Islet precursor cell (in vitro differentiated cells): ENCODE results near the gene PTPRCAP.
"Not testable (repeated sequence)": the region's sequence is repeated elsewhere in the genome, so short reads cannot be mapped to it uniquely, and the experiment has no call there.

Experiments
- DNase-seq: peaks from one replicate; pipeline ENCODE4 v3.0.0-alpha.2; 2018

PTPRCAP gene, protein sequence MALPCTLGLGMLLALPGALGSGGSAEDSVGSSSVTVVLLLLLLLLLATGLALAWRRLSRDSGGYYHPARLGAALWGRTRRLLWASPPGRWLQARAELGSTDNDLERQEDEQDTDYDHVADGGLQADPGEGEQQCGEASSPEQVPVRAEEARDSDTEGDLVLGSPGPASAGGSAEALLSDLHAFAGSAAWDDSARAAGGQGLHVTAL

DNA sequence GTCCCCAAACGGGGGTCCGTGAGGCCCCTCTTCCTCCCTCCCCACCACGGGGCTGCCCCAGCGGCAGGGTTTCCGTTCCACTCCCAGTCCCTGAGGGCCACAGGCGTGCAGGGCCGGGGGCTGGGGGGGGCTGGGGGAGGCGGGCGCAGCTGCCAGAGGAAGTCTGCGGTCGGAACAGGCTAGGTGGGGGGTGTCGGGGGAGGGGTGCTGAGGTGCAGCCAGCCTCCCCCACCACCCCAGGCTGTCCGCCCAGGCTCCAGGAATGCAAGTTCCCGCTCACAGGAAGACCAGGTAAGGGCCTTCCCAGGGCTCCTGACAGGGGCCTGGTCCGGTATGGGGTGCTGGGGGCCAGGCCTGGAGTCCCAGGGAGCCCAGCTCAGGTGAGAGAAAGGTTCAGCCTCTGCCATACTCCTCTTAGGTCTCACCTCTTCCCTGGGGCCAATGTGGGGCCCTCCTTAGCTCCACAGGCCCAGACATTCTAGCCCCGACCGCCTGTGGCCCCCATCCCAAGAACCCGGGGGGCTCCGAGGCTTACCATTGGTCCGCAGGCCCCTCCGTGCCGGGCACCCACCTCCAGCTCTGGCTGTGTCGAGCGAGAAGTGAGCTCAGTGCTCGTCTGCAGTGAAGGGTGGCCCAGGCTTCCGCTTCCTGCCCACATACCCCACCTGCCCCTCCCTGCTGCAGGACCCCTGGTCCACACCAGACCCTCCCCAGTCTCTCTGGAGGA, at the start of gene PTPRCAP:
Gene PTPRCAP (minus strand): TSS at position 601 of the 727 bp plus-strand sequence. CDS start 63 bp downstream, at position 538.
- DNase-seq, result no peak

DNA sequence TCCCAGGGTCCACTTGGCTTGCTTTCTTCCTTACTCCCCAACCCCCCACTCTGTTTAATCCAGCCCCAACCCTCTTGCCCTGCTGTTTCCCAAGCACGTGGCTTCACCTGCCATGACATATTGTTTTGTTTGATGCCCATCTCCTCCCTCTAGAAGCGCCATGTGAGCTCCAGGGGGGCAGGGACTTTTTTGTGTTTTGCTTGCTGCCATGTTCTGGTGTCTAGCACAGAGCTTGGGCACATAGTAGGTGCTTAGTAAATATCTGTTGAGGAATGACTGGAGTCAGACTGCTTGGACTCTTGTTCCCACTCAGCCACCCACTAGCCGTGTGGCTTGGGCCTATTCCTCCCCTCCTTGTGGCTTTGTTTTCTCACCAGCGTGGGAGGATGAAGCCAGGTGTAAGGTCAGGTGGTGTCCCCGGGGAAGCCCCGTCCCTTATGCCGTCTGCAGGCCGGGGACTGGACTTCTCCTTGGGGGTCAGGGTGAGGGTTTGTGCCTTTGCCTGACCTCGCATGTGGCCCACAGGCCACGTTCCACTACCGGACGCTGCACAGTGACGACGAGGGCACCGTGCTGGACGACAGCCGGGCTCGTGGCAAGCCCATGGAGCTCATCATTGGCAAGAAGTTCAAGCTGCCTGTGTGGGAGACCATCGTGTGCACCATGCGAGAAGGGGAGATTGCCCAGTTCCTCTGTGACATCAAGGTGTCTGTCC, 49.2 kb upstream of the PTPRCAP start:
- DNase-seq, result no peak

DNA sequence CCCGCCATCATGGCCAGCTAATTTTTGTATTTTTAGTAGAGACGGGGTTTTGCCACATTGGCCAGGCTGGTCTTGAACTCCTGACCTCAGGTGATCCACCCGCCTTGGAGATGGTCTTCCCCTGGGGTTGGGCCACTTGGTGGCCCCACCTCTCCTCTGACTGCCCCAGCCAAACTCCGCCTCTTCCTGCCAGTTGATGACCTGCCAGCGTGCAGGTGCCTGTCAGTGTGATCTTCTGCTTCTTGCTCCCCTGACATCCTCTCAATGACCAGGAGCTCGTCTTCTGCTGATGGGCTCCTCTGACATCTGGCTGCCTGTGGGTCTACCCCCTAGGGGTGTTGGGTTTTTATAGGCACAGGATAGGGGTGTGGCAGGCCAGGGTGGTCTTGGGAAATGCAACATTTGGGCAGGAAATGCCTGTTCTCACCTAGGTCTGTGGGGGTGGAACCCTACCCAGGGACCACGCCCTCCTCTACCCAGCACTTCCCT, 48.4 kb upstream of the PTPRCAP start:
- not testable (repeated sequence) for DNase-seq

DNA sequence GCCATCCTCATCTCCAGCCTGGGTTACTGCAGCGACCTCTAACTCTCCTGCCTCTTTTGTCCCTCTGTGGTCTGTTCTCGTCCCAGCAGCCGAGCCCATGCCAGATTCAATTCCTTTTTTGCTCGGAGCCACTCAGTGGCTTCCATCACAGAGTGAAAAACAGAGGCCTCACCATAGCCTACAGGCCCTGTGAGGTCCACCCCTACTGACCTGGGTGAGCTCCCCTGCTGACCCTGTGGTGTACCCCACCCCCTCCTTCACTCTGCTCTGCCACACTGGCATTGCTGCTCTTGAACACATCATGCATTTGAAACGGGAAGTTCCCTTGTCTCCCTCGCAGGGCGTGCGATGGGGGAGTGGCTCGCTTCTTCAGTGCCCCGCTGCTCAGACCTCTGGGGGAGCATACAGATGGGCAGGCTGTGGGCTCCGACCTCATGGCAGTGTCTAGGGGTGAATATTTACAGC, 47.4 kb upstream of the PTPRCAP start:
- no peak for DNase-seq

DNA sequence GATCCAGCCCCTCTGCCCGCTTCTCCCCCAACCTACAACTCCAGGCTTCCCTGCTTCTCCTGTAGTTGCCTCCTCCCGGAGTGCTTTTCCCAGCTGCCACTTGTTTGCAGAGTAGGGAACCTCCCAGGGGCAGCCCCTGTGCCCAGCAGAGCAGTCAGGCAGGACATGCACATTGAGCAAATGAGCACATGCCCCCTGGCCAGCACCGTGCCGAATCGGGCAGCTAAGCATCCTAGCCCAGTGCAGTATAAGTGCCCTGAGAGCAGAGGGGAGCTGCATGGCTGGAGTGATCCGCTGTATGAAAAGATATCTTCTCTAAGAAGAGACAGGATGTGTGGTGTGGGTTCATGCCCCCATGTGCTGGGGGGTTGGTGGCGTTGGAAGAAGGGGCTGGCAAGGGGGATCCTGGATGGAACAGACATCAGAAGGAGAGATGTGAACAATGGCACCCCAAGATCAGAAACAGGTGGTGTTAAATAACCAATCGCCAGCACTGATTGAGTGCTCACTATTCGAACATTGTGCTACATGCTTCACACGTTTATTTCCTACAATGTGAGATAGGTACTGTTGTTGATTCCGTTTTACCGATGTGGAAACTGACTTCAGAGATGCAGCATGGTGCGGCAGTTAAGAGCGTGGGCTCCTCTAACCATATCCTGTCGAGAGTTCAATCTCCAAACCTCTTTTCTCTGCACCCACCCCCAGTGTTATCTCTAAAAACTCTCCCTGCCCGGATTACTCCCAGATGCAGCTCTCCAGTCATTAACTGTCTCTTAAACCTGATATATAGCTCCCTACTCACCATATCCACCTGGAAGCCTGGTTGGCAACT, 46.6 kb upstream of the PTPRCAP start:
- DNase-seq, result no peak

DNA sequence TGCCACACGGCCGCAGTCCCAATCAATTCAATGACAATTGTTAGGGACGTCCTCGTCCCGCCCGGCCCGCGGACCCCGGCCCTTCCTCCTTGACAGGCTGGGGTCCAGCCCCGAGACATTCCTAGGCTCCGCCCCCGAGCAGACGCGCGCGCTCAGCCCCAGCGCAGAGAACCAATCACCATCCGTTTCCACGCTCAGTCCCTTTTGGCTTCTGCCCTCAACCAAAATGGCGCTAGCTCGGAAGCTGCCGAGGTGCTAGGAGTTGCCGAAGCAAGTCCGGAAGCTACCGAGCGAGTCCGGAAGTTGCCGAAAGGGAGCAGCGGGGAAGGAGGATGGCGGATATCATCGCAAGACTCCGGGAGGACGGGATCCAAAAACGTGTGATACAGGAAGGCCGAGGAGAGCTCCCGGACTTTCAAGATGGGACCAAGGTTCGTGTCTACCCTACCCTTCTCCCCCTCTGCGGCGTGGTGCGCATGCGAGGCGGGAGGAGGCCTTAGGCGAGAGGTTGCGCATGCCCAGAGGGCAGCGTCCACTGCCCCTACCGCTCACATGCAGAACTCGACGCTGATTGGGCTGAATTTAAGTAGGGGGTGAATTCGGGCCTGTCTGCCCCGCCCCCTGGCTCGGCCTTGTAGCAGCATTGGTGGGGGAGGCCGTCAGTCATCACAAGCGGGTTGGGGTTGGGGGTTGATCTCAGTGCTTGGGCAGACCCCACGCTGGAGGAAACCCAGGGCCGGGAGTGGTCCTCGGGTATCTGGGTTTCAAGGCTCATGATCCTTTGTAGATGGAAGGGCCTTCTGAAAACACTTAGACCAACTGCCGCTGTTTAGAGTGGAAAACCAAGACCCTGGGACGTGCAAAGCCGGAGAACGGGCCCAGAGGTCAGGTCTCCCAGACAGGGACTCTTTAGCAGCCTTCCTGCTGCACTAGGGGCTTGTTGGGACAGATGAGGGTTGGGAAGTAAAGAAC, 45.6 kb upstream of the PTPRCAP start, which contains the start of gene AIP:
Gene AIP (plus strand): TSS at position 200 of the 972 bp plus-strand sequence. CDS start 133 bp downstream, at position 333.
- DNase-seq, result peak; percentile 99

DNA sequence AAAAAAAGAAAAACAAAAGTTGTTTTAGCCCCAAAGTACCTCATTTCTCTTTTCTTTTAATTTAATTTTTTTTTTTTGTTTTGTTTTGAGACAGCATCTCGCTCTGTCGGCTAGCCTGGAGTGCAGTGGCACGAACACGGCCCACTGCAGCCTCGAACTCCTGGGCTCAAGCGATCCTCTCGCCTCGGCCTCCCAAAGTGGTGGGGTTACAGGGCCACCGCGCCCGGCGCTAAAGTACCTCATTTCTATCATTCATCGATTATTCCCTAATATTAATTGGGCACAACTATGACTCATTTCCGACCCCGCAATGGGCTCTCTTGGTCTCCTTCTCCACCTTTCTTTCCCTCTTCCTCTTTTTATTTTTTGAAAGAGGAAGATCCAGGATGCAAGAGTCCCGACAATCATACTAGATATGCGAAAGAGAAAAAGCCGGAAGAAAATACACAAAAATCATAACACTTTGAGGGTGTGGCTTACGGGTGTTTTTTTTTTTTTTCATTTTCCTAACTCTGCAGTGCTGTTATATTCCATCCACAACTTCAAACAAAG, 44.9 kb upstream of the PTPRCAP start:
- DNase-seq, result no peak

DNA sequence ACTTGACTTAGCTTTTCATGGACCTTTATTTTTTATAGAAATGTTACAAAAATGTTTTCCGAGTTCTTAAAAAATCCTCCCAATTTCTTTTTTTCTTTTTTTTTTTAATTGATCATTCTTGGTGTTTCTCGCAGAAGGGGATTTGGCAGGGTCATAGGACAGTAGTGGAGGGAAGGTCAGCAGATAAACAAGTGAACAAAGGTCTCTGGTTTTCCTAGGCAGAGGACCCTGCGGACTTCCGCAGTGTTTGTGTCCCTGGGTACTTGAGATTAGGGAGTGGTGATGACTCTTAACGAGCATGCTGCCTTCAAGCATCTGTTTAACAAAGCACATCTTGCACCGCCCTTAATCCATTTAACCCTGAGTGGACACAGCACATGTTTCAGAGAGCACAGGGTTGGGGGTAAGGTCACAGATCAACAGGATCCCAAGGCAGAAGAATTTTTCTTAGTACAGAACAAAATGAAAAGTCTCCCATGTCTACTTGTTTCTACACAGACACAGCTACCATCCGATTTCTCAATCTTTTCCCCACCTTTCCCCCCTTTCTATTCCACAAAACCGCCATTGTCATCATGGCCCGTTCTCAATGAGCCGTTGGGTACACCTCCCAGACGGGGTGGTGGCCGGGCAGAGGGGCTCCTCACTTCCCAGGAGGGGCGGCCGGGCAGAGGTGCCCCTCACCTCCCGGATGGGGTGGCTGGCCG, 40.0 kb upstream of the PTPRCAP start:
- DNase-seq, result not testable (repeated sequence)

DNA sequence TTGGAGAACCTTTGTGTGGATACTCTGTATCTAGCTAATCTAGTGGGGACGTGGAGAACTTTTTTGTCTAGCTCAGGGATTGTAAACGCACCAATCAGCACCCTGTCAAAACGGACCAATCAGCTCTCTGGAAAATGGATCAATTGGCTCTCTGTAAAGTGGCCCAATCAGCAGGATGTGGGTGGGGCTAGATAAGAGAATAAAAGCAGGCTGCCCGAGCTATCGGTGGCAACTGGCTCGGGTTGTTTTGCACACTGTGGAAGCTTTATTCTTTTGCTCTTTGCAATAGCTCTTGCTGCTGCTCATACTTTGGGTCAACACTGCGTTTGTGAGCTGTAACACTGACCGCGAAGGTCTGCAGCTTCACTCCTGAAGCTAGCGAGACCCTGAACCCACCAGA, 39.2 kb upstream of the PTPRCAP start:
- not testable (repeated sequence) for DNase-seq

DNA sequence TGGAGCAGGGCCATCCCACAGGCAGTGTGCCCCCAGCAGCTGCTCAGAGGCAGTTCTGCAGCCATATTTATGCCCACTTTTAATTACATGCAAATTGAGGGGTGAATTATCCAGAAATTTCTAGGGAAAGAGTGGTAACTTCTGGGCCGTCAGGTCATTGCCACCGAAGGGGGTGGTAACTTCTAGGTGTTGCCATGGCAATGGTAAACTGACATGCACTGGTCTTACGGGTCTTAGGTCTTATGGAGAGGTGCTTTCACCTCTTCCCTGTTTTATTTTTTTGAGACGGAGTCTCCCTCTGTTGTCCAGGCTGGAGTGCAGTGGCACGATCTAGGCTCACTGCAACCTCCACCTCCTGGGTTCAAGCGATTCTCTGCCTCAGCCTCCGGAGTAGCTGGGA, 35.4 kb upstream of the PTPRCAP start:
- no peak for DNase-seq

DNA sequence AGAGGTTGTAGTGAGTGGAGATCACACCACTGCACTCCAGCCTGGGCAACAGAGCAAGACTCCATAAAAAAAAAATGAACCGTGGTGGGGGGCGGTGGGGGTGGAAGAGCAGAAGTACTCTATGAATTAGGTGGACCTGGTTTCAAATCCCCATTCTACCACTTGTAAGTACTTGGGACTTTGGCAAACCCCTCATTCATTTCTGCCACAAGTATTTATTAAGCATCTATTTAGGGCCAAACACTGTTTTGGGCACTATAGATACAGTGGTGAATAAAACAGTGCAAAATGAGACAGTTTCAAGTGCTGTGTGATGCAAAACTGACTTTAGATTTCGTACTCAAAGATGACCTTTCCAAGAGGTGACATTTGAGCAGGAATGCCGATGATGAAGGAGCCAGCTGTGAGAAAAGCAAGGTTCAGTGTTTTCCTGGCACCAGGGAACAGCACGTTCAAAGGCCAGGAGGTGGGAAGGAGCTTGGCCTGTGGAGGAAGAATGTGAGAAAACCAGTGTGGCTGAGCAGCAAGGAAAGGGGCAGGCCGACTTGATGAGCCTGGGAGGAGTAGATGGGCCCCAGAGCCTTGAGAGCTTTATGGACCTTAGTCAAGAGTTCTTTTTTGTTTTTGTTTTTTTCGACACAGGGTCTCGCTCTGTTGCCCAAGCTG, 33.0 kb upstream of the PTPRCAP start:
- no peak for DNase-seq

DNA sequence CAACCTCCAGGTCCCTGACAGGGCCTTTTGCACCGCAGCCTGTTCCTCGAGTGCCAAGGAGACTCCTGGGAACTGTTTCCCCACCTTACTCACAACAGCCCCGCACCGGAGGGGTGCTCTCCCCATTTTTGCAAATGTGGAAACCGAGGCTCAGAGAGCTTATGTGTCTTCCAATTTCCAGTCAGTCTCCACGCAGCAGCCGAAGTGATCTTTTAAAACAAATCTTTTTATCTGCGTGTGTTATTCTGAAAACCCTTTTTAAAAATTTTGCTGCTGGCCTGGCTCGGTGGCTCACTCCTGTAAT, 32.0 kb upstream of the PTPRCAP start:
- DNase-seq, result no peak

DNA sequence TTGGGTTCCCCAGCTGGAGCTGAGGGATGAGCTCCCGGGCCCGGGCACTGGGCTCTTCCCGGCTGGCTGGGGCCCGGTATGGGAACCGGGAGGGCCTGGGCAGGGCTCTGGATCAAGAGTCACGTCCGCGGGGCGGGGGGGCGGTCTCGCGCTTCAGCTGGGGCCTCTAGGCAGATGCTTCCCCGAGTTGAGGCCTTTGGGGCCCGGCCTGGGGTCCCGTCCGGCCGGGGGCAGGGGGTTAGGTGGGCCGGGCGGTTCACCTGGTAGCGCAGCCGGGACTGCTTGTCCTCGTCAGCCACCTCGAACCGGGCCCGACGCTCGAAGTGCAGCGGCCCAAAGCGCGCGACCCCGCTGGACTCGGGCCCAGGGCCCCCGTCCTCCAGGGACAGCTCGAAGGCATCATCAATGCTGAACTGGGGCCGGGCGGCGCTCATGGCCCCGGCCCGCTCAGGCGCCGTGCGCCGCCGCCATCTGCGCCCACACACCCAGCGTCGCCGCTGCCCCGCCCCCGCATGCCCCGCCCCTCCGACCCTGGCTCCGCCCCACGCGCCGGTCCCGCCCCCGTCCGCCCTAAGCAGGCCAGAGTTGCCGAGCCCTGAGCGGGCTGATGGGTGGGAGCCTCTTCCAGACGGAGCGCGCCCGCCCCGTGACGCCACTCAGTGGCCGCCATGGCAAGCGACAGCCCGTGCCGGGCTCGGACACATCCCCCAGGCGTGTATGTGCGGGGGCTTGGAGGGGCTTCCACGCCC, 31.5 kb upstream of the PTPRCAP start, which contains the start of gene TMEM134:
Gene TMEM134 (minus strand): TSS at position 493 of the 749 bp plus-strand sequence. CDS start 59 bp downstream, at position 434.
- DNase-seq, result peak; percentile 96

DNA sequence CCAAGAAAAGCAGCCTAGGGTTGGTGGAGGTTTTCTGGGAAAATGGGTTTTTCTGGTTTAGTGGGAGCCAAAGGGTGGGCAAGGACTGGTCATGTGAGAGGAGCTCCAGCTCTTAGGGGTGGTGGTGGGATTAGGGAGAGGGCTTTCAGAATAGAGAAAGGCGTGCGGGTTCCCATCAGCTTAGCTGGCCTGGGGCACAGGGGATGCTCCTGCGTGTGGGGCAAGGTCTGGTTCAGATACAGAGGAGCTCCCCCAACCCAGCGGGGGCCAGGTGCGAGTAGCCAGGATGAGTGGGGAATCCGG, 30.9 kb upstream of the PTPRCAP start:
- no peak for DNase-seq

DNA sequence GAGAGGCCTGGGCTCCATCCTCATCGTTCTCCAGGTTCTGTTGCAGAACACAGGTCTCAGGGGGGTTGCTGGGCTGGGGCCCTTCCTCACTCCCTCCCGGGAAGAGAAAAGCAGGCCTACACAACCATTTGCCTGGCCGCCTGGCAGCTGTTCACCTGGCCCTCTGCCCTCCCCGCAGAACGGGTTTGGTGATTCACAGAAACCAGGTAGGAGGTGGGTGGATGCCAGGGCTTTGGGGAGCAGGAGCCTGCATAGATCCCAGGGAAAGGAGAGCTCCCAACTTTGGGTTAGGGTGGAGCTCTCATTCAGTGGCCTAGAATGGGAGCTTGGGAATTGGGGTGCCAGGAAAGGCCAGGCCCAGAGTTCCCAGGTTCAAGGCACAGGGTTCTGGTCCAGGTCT, 30.6 kb upstream of the PTPRCAP start:
- DNase-seq, result peak; percentile 68

DNA sequence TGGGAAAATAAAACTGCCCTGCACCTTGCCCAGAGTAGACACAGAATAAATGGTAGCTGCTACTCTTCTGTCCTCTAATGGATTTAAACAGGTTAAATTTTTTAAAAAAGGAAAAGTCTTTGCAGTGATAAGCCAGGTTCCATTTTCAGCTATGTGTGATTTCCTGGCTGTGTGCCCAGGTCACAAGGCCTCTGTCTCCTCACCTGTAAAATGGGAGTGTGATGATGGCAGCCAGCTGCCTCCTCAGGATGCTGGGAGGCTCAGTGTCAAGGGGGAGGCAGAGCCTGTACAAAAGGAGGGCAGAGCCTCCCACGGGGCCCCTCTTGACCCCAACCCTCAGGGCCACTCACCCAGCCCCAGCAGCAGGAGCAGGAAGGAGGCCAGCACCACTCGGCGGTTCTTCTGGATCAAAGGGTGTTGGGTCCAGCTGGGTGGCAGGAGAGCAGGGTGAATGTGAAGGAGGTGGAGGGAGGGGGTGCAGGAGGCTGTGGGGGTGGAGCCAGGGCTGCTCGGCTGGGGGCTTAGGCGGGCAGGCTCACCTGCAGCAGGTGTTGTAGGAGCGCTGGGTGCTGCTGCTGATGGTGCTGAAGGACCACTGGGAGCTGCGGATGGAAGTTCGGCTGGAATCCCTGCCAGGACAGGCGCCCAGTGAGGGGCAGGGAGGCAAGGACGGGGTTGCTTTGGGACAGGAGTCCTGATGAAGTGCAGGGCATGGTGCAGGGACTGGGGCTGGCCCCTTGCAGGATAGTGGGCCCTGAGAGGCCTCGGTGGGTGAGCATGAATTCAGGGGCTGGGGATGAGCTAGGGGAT, 29.7 kb upstream of the PTPRCAP start:
- peak; percentile 53 for DNase-seq

DNA sequence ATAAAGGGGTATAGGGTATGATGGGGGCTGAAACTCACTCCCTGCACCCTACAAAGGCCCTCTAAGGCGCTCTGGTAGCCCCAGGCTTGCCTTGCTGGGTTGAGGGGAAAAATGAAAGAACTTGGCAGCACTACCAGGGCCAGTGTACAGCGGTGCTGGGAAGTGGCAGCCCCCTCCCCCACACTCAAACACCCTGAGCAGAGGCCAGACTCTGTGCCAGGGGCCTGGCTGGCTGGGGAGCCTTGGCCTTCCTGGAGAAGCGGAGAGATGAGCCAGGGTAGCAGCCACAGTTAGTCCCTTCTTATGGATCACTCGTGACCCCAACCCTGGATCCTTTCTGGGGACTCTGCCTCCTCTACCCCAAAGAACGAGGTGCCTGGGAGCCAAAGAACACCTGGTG, 28.9 kb upstream of the PTPRCAP start:
- no peak for DNase-seq

DNA sequence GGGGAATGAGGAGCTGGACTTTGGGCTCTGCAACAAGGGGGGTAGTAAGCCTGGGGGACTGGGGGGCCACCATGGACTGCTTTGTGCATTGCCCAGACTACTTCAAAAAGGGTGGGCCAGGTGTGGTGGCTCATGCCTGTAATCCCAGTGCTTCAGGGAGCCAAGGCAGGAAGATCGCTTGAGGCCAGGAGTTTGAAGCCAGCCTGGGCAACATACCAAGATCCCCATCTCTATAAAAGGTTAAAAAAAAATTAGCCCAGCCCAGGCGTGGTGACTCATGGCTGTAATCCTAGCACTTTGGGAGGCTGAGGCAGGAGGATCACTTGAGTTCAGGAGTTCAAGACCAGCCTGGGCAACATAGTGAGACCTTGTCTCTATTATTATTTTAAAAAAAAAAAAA, 28.0 kb upstream of the PTPRCAP start:
- peak; percentile 56 for DNase-seq

DNA sequence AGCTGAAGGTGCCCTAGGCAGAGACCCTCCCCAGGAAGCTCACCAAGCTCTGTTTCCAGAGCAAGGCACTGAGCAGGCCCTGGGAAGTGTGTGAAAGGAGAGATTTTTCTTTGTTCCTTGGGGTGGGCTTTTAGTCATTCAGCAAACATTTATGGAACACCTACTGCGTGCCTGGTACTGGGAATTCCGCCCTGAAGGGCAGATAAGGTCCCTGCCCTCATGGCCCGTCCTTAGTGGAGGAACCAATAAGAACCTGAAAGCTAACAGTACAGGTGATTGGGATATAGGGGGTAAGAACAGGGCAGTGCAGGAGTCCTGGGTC, 27.7 kb upstream of the PTPRCAP start:
- peak; percentile 68 for DNase-seq
